Left ventricle myocardium inferior (tissue), 1 donor: ENCODE measurements around the gene ZNF322. TPM values are rescaled to one million over a fixed set of nuclear protein-coding genes. Genes with fewer than 3 reads are reported as not detected.

Experiments
- DNase-seq: peaks from one replicate; pipeline ENCODE4 v3.0.0-alpha.2; 2020
- H3K27ac ChIP-seq: fragments of 200-600 bp; replicated peaks from 2 replicates; pipeline ENCODE4 v1.8.0; 2021
- H3K27me3 ChIP-seq: fragments of 200-600 bp; 2 replicates; pipeline ENCODE4 v1.8.0; 2021; ENCODE audit warnings: low read depth
- H3K36me3 ChIP-seq: fragments of 200-600 bp; 2 replicates; pipeline ENCODE4 v1.8.0; 2021
- H3K4me1 ChIP-seq: fragments of 200-600 bp; 2 replicates; pipeline ENCODE4 v1.8.0; 2021
- H3K4me3 ChIP-seq: fragments of 200-600 bp; 2 replicates; pipeline ENCODE4 v1.8.0; 2021; ENCODE audit warnings: mild to moderate bottlenecking, moderate library complexity
- H3K9me3 ChIP-seq: fragments of 200-600 bp; replicated peaks from 2 replicates; pipeline ENCODE4 v1.8.0; 2021
- intact Hi-C: fragments of 100-400 bp; cut with micrococcal nuclease; formaldehyde crosslinking; loops from one replicate; pipeline ENCODE4 v1.11.0; 2022
- total RNA-seq: library from RNA; stranded (reverse); fragmentation: NEBNext Ultra II Directional; extraction: Animal tissue kit (Norgen Biotek cat#: 25700); gene quantifications from one replicate; pipeline ENCODE4 v1.2.1, GENCODE V29; 2021
- TF ChIP-seq, protein P1 (sequence below): fragments of 200-600 bp; IDR thresholded peaks from 2 replicates; pipeline ENCODE4 v1.8.0; 2021; ENCODE audit warnings: antibody characterized with exemption, mild to moderate bottlenecking, borderline replicate concordance
- donor health status: DM: no; HTN: yes; CAD: no; lungs with severe emphysema.

Gene ZNF322
- total RNA-seq, 1 donor from 2014 or later = 12.9 TPM

GRCh38 chr6:26599134-26599533 is 60.4 kb downstream of the ZNF322 start:
- intact Hi-C loops = loop anchor here (5.0 kb wide), 1 partner anchor 257 kb away; no protein-coding TSS in a partner anchor
- Histone ChIP-seq H3K27ac (no peak overlapping the region), H3K27me3 (peaks cover 6% of the 10 kb centered on the region), H3K9me3 (no peaks in the 10 kb centered on the region), H3K4me3 (no peak overlapping the region), H3K4me1 (peaks cover 35% of the 10 kb centered on the region), H3K36me3 (peaks cover 23% of the 10 kb centered on the region)
- no peak for DNase-seq
- TF ChIP-seq, protein P1, sequence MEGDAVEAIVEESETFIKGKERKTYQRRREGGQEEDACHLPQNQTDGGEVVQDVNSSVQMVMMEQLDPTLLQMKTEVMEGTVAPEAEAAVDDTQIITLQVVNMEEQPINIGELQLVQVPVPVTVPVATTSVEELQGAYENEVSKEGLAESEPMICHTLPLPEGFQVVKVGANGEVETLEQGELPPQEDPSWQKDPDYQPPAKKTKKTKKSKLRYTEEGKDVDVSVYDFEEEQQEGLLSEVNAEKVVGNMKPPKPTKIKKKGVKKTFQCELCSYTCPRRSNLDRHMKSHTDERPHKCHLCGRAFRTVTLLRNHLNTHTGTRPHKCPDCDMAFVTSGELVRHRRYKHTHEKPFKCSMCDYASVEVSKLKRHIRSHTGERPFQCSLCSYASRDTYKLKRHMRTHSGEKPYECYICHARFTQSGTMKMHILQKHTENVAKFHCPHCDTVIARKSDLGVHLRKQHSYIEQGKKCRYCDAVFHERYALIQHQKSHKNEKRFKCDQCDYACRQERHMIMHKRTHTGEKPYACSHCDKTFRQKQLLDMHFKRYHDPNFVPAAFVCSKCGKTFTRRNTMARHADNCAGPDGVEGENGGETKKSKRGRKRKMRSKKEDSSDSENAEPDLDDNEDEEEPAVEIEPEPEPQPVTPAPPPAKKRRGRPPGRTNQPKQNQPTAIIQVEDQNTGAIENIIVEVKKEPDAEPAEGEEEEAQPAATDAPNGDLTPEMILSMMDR = no peak

GRCh38 chr6:26598267-26598666 is 61.3 kb downstream of the ZNF322 start:
- no peaks in the 10 kb centered on the region for H3K9me3 ChIP-seq
- peaks cover 35% of the 10 kb centered on the region for H3K4me1 ChIP-seq
- peaks cover 15% of the 10 kb centered on the region for H3K27me3 ChIP-seq
- intact Hi-C loops = loop anchor here (5.0 kb wide), 1 partner anchor 256 kb away; no protein-coding TSS in a partner anchor
- peak overlapping the region; percentile 88 for H3K4me3 ChIP-seq
- no peak for DNase-seq
- TF ChIP-seq, protein P1 = no peak
- peaks cover 23% of the 10 kb centered on the region for H3K36me3 ChIP-seq
- H3K27ac ChIP-seq = no peak overlapping the region

DNA sequence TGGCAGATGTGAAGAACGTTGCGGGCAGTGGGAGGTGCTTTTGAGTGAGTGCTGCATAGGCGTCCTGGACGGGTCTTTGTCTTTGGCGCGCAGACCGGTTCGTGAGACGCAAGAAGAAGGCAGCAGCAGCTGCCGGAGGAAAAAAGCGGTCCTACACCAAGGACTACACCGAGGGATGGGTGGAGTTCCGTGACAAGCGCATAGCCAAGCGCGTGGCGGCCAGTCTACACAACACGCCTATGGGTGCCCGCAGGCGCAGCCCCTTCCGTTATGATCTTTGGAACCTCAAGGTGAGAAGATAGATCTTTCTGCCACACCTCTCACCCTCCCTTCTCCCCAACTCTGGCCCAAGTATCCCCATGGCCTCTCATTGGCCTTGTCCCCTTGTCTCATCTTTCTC is 61.7 kb downstream of the ZNF322 start:
- TF ChIP-seq, protein P1 = no peak
- H3K4me1 ChIP-seq = peaks cover 35% of the 10 kb centered on the region
- peak overlapping the region; percentile 88 for H3K4me3 ChIP-seq
- no peak overlapping the region for H3K27ac ChIP-seq
- intact Hi-C loops = loop anchor here (5.0 kb wide), 1 partner anchor 256 kb away; no protein-coding TSS in a partner anchor
- no peak for DNase-seq
- no peaks in the 10 kb centered on the region for H3K9me3 ChIP-seq
- H3K36me3 ChIP-seq = peaks cover 23% of the 10 kb centered on the region
- peaks cover 20% of the 10 kb centered on the region for H3K27me3 ChIP-seq

DNA sequence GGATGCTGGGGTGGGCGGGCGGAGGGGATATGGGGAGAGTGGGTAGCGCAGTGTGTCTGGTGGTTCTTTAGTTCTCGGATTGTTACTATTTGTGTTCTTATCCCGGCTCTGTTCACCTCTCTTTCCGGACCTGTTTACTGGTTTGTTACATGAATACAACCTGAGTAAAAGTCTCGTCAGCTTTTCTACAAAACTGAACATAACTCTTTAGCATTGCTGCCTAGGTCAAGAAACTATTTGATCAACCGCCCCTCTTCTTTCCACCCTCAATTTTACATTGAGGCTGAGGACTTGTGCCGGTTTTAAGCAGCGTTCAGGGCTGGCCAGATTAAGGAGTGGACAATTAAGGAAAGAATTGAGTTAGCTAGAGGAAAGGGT is 62.2 kb downstream of the ZNF322 start:
- peaks cover 23% of the 10 kb centered on the region for H3K36me3 ChIP-seq
- TF ChIP-seq, protein P1 = no peak
- peak overlapping the region; percentile 88 for H3K4me3 ChIP-seq
- peaks cover 35% of the 10 kb centered on the region for H3K4me1 ChIP-seq
- intact Hi-C loops = loop anchor here (5.0 kb wide), 1 partner anchor 255 kb away; no protein-coding TSS in a partner anchor
- peaks cover 24% of the 10 kb centered on the region for H3K27me3 ChIP-seq
- no peaks in the 10 kb centered on the region for H3K9me3 ChIP-seq
- peak overlapping the region; percentile 88 for H3K27ac ChIP-seq
- no peak for DNase-seq

DNA sequence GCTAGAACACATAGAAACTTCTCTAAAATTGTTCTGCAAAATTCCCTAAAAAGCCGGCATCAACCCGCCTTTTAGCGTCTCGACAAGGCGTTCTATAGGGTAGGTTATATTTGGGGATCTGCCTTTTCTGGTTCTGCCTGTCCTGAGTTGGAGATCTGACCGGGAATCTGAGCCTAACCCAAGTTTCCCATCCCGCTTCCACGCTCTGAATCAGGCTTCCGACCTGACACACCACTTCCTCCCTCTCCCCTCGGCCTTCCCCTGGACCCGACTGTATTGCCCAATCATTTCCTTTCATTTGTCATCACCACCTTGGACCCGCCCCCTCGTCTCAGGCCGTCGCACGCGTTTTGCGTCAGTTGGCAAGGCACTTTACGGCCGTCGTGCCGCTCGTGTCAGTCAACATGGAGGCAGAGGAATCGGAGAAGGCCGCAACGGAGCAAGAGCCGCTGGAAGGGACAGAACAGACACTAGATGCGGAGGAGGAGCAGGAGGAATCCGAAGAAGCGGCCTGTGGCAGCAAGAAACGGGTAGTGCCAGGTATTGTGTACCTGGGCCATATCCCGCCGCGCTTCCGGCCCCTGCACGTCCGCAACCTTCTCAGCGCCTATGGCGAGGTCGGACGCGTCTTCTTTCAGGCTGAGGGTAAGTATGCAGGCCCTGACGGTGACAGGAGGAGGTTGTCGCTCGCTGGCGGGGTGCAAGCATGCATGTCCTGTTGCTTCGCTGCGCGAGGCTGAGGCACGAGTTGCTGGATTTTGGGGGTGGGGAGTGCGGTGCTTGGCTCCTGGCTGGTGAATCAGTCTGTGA is 62.8 kb downstream of the ZNF322 start, which contains the start of gene ABT1:
ABT1 (plus strand) TSS at position 375 of the 810 bp plus-strand sequence; CDS start at position 405, 30 bp downstream.
- H3K4me3 ChIP-seq = peak within 1 kb of the TSS; percentile 88
- TF ChIP-seq, protein P1 = no peak
- DNase-seq = peak; percentile 97
- peaks cover 23% of the 10 kb centered on the region for H3K36me3 ChIP-seq
- peak within 1 kb of the TSS; percentile 88 for H3K27ac ChIP-seq
- H3K27me3 ChIP-seq = peaks cover 30% of the 10 kb centered on the region
- peaks cover 35% of the 10 kb centered on the region for H3K4me1 ChIP-seq
- intact Hi-C loops = loop anchor here (5.0 kb wide), 1 partner anchor 254 kb away; no protein-coding TSS in a partner anchor
- H3K9me3 ChIP-seq = no peaks in the 10 kb centered on the region
